OCI-LY7 (cell line): ENCODE results near the gene CSTB.

Experiments used
- EZH2phosphoT487 ChIP-seq: fragments of 200-600 bp; sonication (generic); IDR thresholded peaks from 2 replicates; pipeline ENCODE4 v1.6.1; 2018; ENCODE audit warnings: low read depth, borderline replicate concordance, mild to moderate bottlenecking, mixed run types, antibody characterized with exemption, low read length, moderate library complexity, mixed read lengths
- TF ChIP-seq, protein P1 (sequence below): fragments of 200-600 bp; sonication (generic); conservative IDR thresholded peaks from 2 replicates; pipeline ENCODE4 v1.5.1; 2014; ENCODE audit warnings: mild to moderate bottlenecking, antibody characterized with exemption, low read length, moderate library complexity, mixed read lengths

- TF ChIP-seq, protein P1, sequence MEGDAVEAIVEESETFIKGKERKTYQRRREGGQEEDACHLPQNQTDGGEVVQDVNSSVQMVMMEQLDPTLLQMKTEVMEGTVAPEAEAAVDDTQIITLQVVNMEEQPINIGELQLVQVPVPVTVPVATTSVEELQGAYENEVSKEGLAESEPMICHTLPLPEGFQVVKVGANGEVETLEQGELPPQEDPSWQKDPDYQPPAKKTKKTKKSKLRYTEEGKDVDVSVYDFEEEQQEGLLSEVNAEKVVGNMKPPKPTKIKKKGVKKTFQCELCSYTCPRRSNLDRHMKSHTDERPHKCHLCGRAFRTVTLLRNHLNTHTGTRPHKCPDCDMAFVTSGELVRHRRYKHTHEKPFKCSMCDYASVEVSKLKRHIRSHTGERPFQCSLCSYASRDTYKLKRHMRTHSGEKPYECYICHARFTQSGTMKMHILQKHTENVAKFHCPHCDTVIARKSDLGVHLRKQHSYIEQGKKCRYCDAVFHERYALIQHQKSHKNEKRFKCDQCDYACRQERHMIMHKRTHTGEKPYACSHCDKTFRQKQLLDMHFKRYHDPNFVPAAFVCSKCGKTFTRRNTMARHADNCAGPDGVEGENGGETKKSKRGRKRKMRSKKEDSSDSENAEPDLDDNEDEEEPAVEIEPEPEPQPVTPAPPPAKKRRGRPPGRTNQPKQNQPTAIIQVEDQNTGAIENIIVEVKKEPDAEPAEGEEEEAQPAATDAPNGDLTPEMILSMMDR = no peak
- TF ChIP-seq EZH2phosphoT487 = no peak
Measured at GRCh38 chr21:43797925-43798715, 22.0 kb upstream of the CSTB start.
